ENCODE data around the gene DPF1. TPM values are rescaled to one million over a fixed set of nuclear protein-coding genes. Genes with fewer than 3 reads are reported as not detected.

The DPF1 gene
- total RNA-seq, 2 experiments from 2014 or later = not detected

DNA sequence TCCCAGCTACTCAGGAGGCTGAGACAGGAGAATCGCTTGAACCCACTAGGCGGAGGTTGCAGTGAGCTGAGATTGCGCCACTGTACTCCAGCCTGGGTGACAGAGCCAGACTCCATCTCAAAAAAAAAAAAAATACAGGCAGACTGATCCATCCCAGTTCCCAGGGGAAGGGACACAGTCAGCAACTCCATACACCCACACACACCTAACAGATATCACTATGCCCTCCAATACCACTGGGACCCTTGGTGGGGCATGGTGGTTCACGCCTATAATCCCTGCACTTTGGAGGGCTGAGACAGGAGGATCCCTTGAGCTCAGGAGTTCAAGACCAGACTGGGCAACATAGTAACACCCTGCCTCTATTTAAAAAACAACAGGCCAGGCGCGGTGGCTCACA lies 2.6 kb downstream of the DPF1 start:
- H3K27ac Mint-ChIP-seq = no peak overlapping the region
- ATAC-seq (ENCODE audit: poor library complexity) (no peak), DNase-seq (no peak)
- no peaks in the 10 kb centered on the region for H3K36me3 Mint-ChIP-seq (ENCODE audit: low read depth)
- no peaks in the 10 kb centered on the region for H3K9me3 Mint-ChIP-seq
- Histone ChIP-seq H3K9me3 (ENCODE audit: control insufficient read depth in 1 of 2, insufficient read depth in 1 of 2, low read length in 2 of 2) (peaks cover 0 to 9% of the 10 kb centered on the region in 2 experiments), H3K4me3 (ENCODE audit: low read length) (no peak overlapping the region), H3K4me1 (ENCODE audit: insufficient read depth, low read length) (peaks cover 13% of the 10 kb centered on the region), H3K27me3 (ENCODE audit: control insufficient read depth in 1 of 2, insufficient read depth in 2 of 2, low read length in 2 of 2) (peaks cover 51 to 67% of the 10 kb centered on the region in 2 experiments), H3K27ac (ENCODE audit: low read depth in 1 of 2, low read length in 2 of 2) (no peak overlapping the region), H3K36me3 (ENCODE audit: insufficient read depth, low read length) (no peaks in the 10 kb centered on the region)
- H3K4me1 Mint-ChIP-seq (ENCODE audit: low read depth) = peaks cover 16% of the 10 kb centered on the region
- CTCF ChIA-PET = no interaction called here
- H3K27me3 Mint-ChIP-seq = peaks cover 82% of the 10 kb centered on the region
- H3K4me3 Mint-ChIP-seq = no peak overlapping the region
- POLR2A ChIA-PET = no interaction called here
- no peak for TF ChIP-seq CTCF (IDR thresholded peaks at IDR 0.05)
- intact Hi-C loops (cut with DNase I, micrococcal nuclease) = no loop called here

GRCh38 chr19:38219221-38219620 lies 4.8 kb downstream of the DPF1 start:
- CTCF ChIA-PET = no interaction called here
- POLR2A ChIA-PET = no interaction called here
- H3K4me3 Mint-ChIP-seq = no peak overlapping the region

GRCh38 chr19:38218204-38218603 lies 5.8 kb downstream of the DPF1 start:
- POLR2A ChIA-PET = no interaction called here
- H3K36me3 ChIP-seq (ENCODE audit: insufficient read depth, low read length) = no peaks in the 10 kb centered on the region
- peaks cover 12% of the 10 kb centered on the region for H3K4me1 ChIP-seq (ENCODE audit: insufficient read depth, low read length)
- Mint-ChIP-seq H3K36me3 (ENCODE audit: low read depth) (peaks cover 5% of the 10 kb centered on the region), H3K27ac (no peak overlapping the region), H3K9me3 (no peaks in the 10 kb centered on the region), H3K4me1 (ENCODE audit: low read depth) (peaks cover 13% of the 10 kb centered on the region), H3K27me3 (peaks cover 72% of the 10 kb centered on the region), H3K4me3 (no peak overlapping the region)
- intact Hi-C loops (cut with DNase I, micrococcal nuclease) = no loop called here
- H3K27ac ChIP-seq (ENCODE audit: low read depth in 1 of 2, low read length in 2 of 2) = no peak overlapping the region
- no peak for TF ChIP-seq CTCF (IDR thresholded peaks at IDR 0.05)
- H3K27me3 ChIP-seq (ENCODE audit: control insufficient read depth in 1 of 2, insufficient read depth in 2 of 2, low read length in 2 of 2) = peaks cover 38 to 52% of the 10 kb centered on the region in 2 experiments
- no peak for ATAC-seq (ENCODE audit: poor library complexity)
- DNase-seq = no peak
- peaks cover 0 to 20% of the 10 kb centered on the region in 2 experiments for H3K9me3 ChIP-seq (ENCODE audit: control insufficient read depth in 1 of 2, insufficient read depth in 1 of 2, low read length in 2 of 2)
- CTCF ChIA-PET = no interaction called here
- no peak overlapping the region for H3K4me3 ChIP-seq (ENCODE audit: low read length)

More at GRCh38 chr19:38219221-38219620, 4.8 kb downstream of the DPF1 start:
- TF ChIP-seq CTCF (IDR thresholded peaks at IDR 0.05) = no peak
- Histone ChIP-seq H3K27ac (ENCODE audit: low read depth in 1 of 2, low read length in 2 of 2) (no peak overlapping the region), H3K4me3 (ENCODE audit: low read length) (no peak overlapping the region), H3K27me3 (ENCODE audit: control insufficient read depth in 1 of 2, insufficient read depth in 2 of 2, low read length in 2 of 2) (peaks cover 35 to 53% of the 10 kb centered on the region in 2 experiments), H3K9me3 (ENCODE audit: control insufficient read depth in 1 of 2, insufficient read depth in 1 of 2, low read length in 2 of 2) (peaks cover 0 to 12% of the 10 kb centered on the region in 2 experiments), H3K4me1 (ENCODE audit: insufficient read depth, low read length) (peaks cover 11% of the 10 kb centered on the region), H3K36me3 (ENCODE audit: insufficient read depth, low read length) (no peaks in the 10 kb centered on the region)
- intact Hi-C loops (cut with DNase I, micrococcal nuclease) = no loop called here
- DNase-seq (no peak), ATAC-seq (ENCODE audit: poor library complexity) (no peak)
- no peaks in the 10 kb centered on the region for H3K9me3 Mint-ChIP-seq
- H3K27me3 Mint-ChIP-seq = peaks cover 72% of the 10 kb centered on the region
- H3K4me1 Mint-ChIP-seq (ENCODE audit: low read depth) = peaks cover 14% of the 10 kb centered on the region
- no peak overlapping the region for H3K27ac Mint-ChIP-seq
- H3K36me3 Mint-ChIP-seq (ENCODE audit: low read depth) = peaks cover under 1% of the 10 kb centered on the region
